ENCODE data around the gene USB1.
A peak's percentile ranks its signal among the peaks of the same experiment; 100 is the strongest.
"Not testable (repeated sequence)": the region's sequence is repeated elsewhere in the genome, so short reads cannot be mapped to it uniquely, and the experiment has no call there.

The USB1 gene

GRCh38 chr16:57971848-57972247, 29.4 kb upstream of the USB1 start:
- H3K36me3 ChIP-seq (ENCODE audit: insufficient read depth, low read depth, low read length), result no peaks in the 10 kb centered on the region
- H3K9me3 ChIP-seq (ENCODE audit: insufficient read depth, low read depth, low read length), result no peaks in the 10 kb centered on the region
- H3K4me3 ChIP-seq (ENCODE audit: low read length), result no peak overlapping the region
- no peaks in the 10 kb centered on the region for H3K27me3 ChIP-seq (ENCODE audit: insufficient read depth, low read length)
- H3K9ac ChIP-seq (ENCODE audit: low read depth, low read length), result no peak overlapping the region
- H3K4me1 ChIP-seq (ENCODE audit: insufficient read depth, low read length), result no peaks in the 10 kb centered on the region
- H3K27ac ChIP-seq (ENCODE audit: low read length), result no peak overlapping the region

GRCh38 chr16:57972306-57972705, 28.9 kb upstream of the USB1 start:
- no peaks in the 10 kb centered on the region for H3K27me3 ChIP-seq (ENCODE audit: insufficient read depth, low read length)
- H3K4me1 ChIP-seq (ENCODE audit: insufficient read depth, low read length), result no peaks in the 10 kb centered on the region
- no peak overlapping the region for H3K4me3 ChIP-seq (ENCODE audit: low read length)
- no peaks in the 10 kb centered on the region for H3K36me3 ChIP-seq (ENCODE audit: insufficient read depth, low read depth, low read length)
- H3K9ac ChIP-seq (ENCODE audit: low read depth, low read length), result no peak overlapping the region
- H3K27ac ChIP-seq (ENCODE audit: low read length), result no peak overlapping the region
- no peaks in the 10 kb centered on the region for H3K9me3 ChIP-seq (ENCODE audit: insufficient read depth, low read depth, low read length)

- H3K4me1 ChIP-seq (ENCODE audit: insufficient read depth, low read length), result no peaks in the 10 kb centered on the region
- no peak overlapping the region for H3K9ac ChIP-seq (ENCODE audit: low read depth, low read length)
- no peak overlapping the region for H3K27ac ChIP-seq (ENCODE audit: low read length)
- no peaks in the 10 kb centered on the region for H3K9me3 ChIP-seq (ENCODE audit: insufficient read depth, low read depth, low read length)
- H3K4me3 ChIP-seq (ENCODE audit: low read length), result no peak overlapping the region
- no peaks in the 10 kb centered on the region for H3K36me3 ChIP-seq (ENCODE audit: insufficient read depth, low read depth, low read length)
- no peaks in the 10 kb centered on the region for H3K27me3 ChIP-seq (ENCODE audit: insufficient read depth, low read length)
These were observed 24.8 kb upstream of the USB1 start for GRCh38 chr16:57976331-57976796.

GRCh38 chr16:57977418-57978069, 23.7 kb upstream of the USB1 start:
- Histone ChIP-seq H3K4me1 (ENCODE audit: insufficient read depth, low read length) (no peaks in the 10 kb centered on the region), H3K9me3 (ENCODE audit: insufficient read depth, low read depth, low read length) (no peaks in the 10 kb centered on the region), H3K27me3 (ENCODE audit: insufficient read depth, low read length) (no peaks in the 10 kb centered on the region), H3K27ac (ENCODE audit: low read length) (no peak overlapping the region), H3K9ac (ENCODE audit: low read depth, low read length) (no peak overlapping the region), H3K36me3 (ENCODE audit: insufficient read depth, low read depth, low read length) (no peaks in the 10 kb centered on the region), H3K4me3 (ENCODE audit: low read length) (no peak overlapping the region)

- H3K4me1 ChIP-seq (ENCODE audit: insufficient read depth, low read length); H3K9me3 ChIP-seq (ENCODE audit: insufficient read depth, low read depth, low read length); H3K27me3 ChIP-seq (ENCODE audit: insufficient read depth, low read length); H3K36me3 ChIP-seq (ENCODE audit: insufficient read depth, low read depth, low read length); H3K27ac ChIP-seq (ENCODE audit: low read length); H3K4me3 ChIP-seq (ENCODE audit: low read length); H3K9ac ChIP-seq (ENCODE audit: low read depth, low read length): not testable (repeated sequence)
These were observed 23.1 kb upstream of the USB1 start for GRCh38 chr16:57978070-57978465.

- Histone ChIP-seq H3K4me3 (ENCODE audit: low read length) (no peak overlapping the region), H3K27ac (ENCODE audit: low read length) (no peak overlapping the region), H3K4me1 (ENCODE audit: insufficient read depth, low read length) (no peaks in the 10 kb centered on the region), H3K36me3 (ENCODE audit: insufficient read depth, low read depth, low read length) (no peaks in the 10 kb centered on the region), H3K27me3 (ENCODE audit: insufficient read depth, low read length) (peaks cover 7% of the 10 kb centered on the region), H3K9me3 (ENCODE audit: insufficient read depth, low read depth, low read length) (no peaks in the 10 kb centered on the region), H3K9ac (ENCODE audit: low read depth, low read length) (no peak overlapping the region)
These were observed 22.1 kb upstream of the USB1 start for GRCh38 chr16:57979006-57979585.

- Histone ChIP-seq H3K4me3 (ENCODE audit: low read length) (no peak overlapping the region), H3K36me3 (ENCODE audit: insufficient read depth, low read depth, low read length) (no peaks in the 10 kb centered on the region), H3K9me3 (ENCODE audit: insufficient read depth, low read depth, low read length) (no peaks in the 10 kb centered on the region), H3K9ac (ENCODE audit: low read depth, low read length) (no peak overlapping the region), H3K27ac (ENCODE audit: low read length) (no peak overlapping the region), H3K4me1 (ENCODE audit: insufficient read depth, low read length) (no peaks in the 10 kb centered on the region), H3K27me3 (ENCODE audit: insufficient read depth, low read length) (peaks cover 31% of the 10 kb centered on the region)
These were observed 19.6 kb upstream of the USB1 start for GRCh38 chr16:57981636-57982035.

GRCh38 chr16:57982385-57982784, 18.8 kb upstream of the USB1 start:
- H3K4me1 ChIP-seq (ENCODE audit: insufficient read depth, low read length), result no peaks in the 10 kb centered on the region
- H3K27me3 ChIP-seq (ENCODE audit: insufficient read depth, low read length), result peaks cover 39% of the 10 kb centered on the region
- H3K9ac ChIP-seq (ENCODE audit: low read depth, low read length), result no peak overlapping the region
- H3K36me3 ChIP-seq (ENCODE audit: insufficient read depth, low read depth, low read length), result no peaks in the 10 kb centered on the region
- H3K27ac ChIP-seq (ENCODE audit: low read length), result no peak overlapping the region
- H3K9me3 ChIP-seq (ENCODE audit: insufficient read depth, low read depth, low read length), result no peaks in the 10 kb centered on the region
- H3K4me3 ChIP-seq (ENCODE audit: low read length), result no peak overlapping the region

GRCh38 chr16:57984443-57985203, 16.6 kb upstream of the USB1 start:
- Histone ChIP-seq H3K9me3 (ENCODE audit: insufficient read depth, low read depth, low read length) (no peaks in the 10 kb centered on the region), H3K36me3 (ENCODE audit: insufficient read depth, low read depth, low read length) (no peaks in the 10 kb centered on the region), H3K4me3 (ENCODE audit: low read length) (peak overlapping the region; percentile 79)

GRCh38 chr16:57985204-57986181, 15.7 kb upstream of the USB1 start:
- Histone ChIP-seq H3K9ac (ENCODE audit: low read depth, low read length) (peak overlapping the region; percentile 39; the same call in 1 of the 2 replicates), H3K4me1 (ENCODE audit: insufficient read depth, low read length) (no peaks in the 10 kb centered on the region), H3K27ac (ENCODE audit: low read length) (no peak overlapping the region), H3K36me3 (ENCODE audit: insufficient read depth, low read depth, low read length) (no peaks in the 10 kb centered on the region), H3K4me3 (ENCODE audit: low read length) (peak overlapping the region; percentile 79), H3K27me3 (ENCODE audit: insufficient read depth, low read length) (peaks cover 46% of the 10 kb centered on the region), H3K9me3 (ENCODE audit: insufficient read depth, low read depth, low read length) (no peaks in the 10 kb centered on the region)

More at GRCh38 chr16:57984443-57985203, 16.6 kb upstream of the USB1 start:
- Histone ChIP-seq H3K9ac (ENCODE audit: low read depth, low read length) (no peak overlapping the region), H3K27me3 (ENCODE audit: insufficient read depth, low read length) (peaks cover 46% of the 10 kb centered on the region), H3K4me1 (ENCODE audit: insufficient read depth, low read length) (no peaks in the 10 kb centered on the region), H3K27ac (ENCODE audit: low read length) (no peak overlapping the region)

- no peak overlapping the region for H3K9ac ChIP-seq (ENCODE audit: low read depth, low read length)
- H3K9me3 ChIP-seq (ENCODE audit: insufficient read depth, low read depth, low read length), result no peaks in the 10 kb centered on the region
- no peaks in the 10 kb centered on the region for H3K36me3 ChIP-seq (ENCODE audit: insufficient read depth, low read depth, low read length)
- H3K4me3 ChIP-seq (ENCODE audit: low read length), result peak overlapping the region; percentile 79; the same call in 1 of the 2 replicates
- H3K4me1 ChIP-seq (ENCODE audit: insufficient read depth, low read length), result no peaks in the 10 kb centered on the region
- no peak overlapping the region for H3K27ac ChIP-seq (ENCODE audit: low read length)
- H3K27me3 ChIP-seq (ENCODE audit: insufficient read depth, low read length), result peaks cover 46% of the 10 kb centered on the region
These were observed 15.0 kb upstream of the USB1 start for GRCh38 chr16:57986196-57986595.
